CD14-positive monocyte (primary cell): Measurements from ENCODE around the gene PCDHB6. TPM values are rescaled to one million over a fixed set of nuclear protein-coding genes. Genes with fewer than 3 reads are reported as not detected.
A peak's percentile ranks its signal among the peaks of the same experiment; 100 is the strongest.
"Not testable (repeated sequence)": the region's sequence is repeated elsewhere in the genome, so short reads cannot be mapped to it uniquely, and the experiment has no call there.

ENCODE experiments used
- DNase-seq, 3 donors: peaks; one replicate each; pipeline ENCODE4 v3.0.0-alpha.2; 2011 to 2022
- H2AFZ ChIP-seq: 2 replicates; pipeline ENCODE4 v1.6.0; 2012; ENCODE audit warnings: mild to moderate bottlenecking, low read depth, low read length, inconsistent platforms; ENCODE audit not compliant: insufficient read depth, poor library complexity, severe bottlenecking
- H3K27ac ChIP-seq, 2 donors: 1 replicate in 1 of 2; 2 replicates in 1 of 2; pipeline ENCODE4 v1.5.1; 2012 to 2013; ENCODE audit warnings: low read length in 2 of 2, control low read depth in 1 of 2, inconsistent platforms in 1 of 2, low read depth in 1 of 2, mild to moderate bottlenecking in 1 of 2
- H3K27me3 ChIP-seq, 2 donors: one replicate each; pipeline versions ENCODE4 v1.6.0 to v1.6.1; 2011 to 2013; ENCODE audit warnings: low read length in 2 of 2; ENCODE audit not compliant: control insufficient read depth in 2 of 2, insufficient read depth in 2 of 2
- H3K36me3 ChIP-seq, 2 donors: replicated peaks in 1 of 2; 1 replicate in 1 of 2; 2 replicates in 1 of 2; pipeline versions ENCODE4 v1.5.1 to v1.6.1; 2012 to 2013; ENCODE audit warnings: low read length in 2 of 2, control low read depth in 1 of 2, inconsistent platforms in 1 of 2, mild to moderate bottlenecking in 1 of 2; ENCODE audit not compliant: insufficient read depth in 2 of 2, control insufficient read depth in 1 of 2
- H3K4me1 ChIP-seq, 2 donors: 1 replicate in 1 of 2; 2 replicates in 1 of 2; pipeline versions ENCODE4 v1.5.1 to v1.6.1; 2012 to 2013; ENCODE audit warnings: low read length in 2 of 2, control low read depth in 1 of 2, inconsistent platforms in 1 of 2, mild to moderate bottlenecking in 1 of 2, moderate library complexity in 1 of 2; ENCODE audit not compliant: insufficient read depth in 2 of 2, control insufficient read depth in 1 of 2
- H3K4me2 ChIP-seq: replicated peaks from 2 replicates; pipeline ENCODE3; 2012; ENCODE audit warnings: low read length, moderate library complexity, mild to moderate bottlenecking; ENCODE audit not compliant: poor library complexity, severe bottlenecking; ENCODE audit errors: extremely low read depth
- H3K4me3 ChIP-seq, 3 experiments: fragments of 200-600 bp in 1 of 3; sonication (generic) in 1 of 3; replicated peaks in 1 of 3; 1 replicate in 2 of 3; 2 replicates in 1 of 3; pipeline ENCODE4 v1.5.1; 2011 to 2013; ENCODE audit warnings: low read length in 3 of 3, mild to moderate bottlenecking in 3 of 3, control low read depth in 2 of 3, low read depth in 2 of 3, inconsistent platforms in 1 of 3, moderate library complexity in 1 of 3
- H3K79me2 ChIP-seq: 2 replicates; pipeline ENCODE4 v1.6.0; 2012; ENCODE audit warnings: mild to moderate bottlenecking, control low read depth, inconsistent platforms, low read length, moderate library complexity; ENCODE audit not compliant: insufficient read depth
- H3K9ac ChIP-seq: 2 replicates; pipeline ENCODE4 v1.6.0; 2017; ENCODE audit warnings: low read length, mild to moderate bottlenecking; ENCODE audit not compliant: insufficient read depth, poor library complexity, severe bottlenecking
- H3K9me3 ChIP-seq, 2 donors: replicated peaks in 1 of 2; 1 replicate in 1 of 2; 2 replicates in 1 of 2; pipeline versions ENCODE4 v1.5.1 to v1.6.1; 2012 to 2013; ENCODE audit warnings: low read length in 2 of 2, control low read depth in 1 of 2; ENCODE audit not compliant: control insufficient read depth in 1 of 2, insufficient read depth in 1 of 2
- H4K20me1 ChIP-seq: 2 replicates; pipeline ENCODE4 v1.6.0; 2012; ENCODE audit warnings: mild to moderate bottlenecking, low read length, control low read depth, moderate library complexity; ENCODE audit not compliant: insufficient read depth
- H3K27ac Mint-ChIP-seq, 7 donors: one replicate each; pipeline ENCODE4 v1.8.0; 2020; ENCODE audit warnings: mild to moderate bottlenecking in 7 of 7, mixed read lengths in 7 of 7, moderate library complexity in 6 of 7, inconsistent platforms in 2 of 7
- H3K27me3 Mint-ChIP-seq, 3 donors: one replicate each; pipeline ENCODE4 v1.8.0; 2021 to 2022; ENCODE audit warnings: low read depth in 3 of 3, mild to moderate bottlenecking in 3 of 3, mixed read lengths in 3 of 3, moderate library complexity in 3 of 3, inconsistent platforms in 1 of 3
- H3K36me3 Mint-ChIP-seq, 2 donors: one replicate each; pipeline ENCODE4 v1.8.0; 2020; ENCODE audit warnings: mixed read lengths in 2 of 2, inconsistent platforms in 1 of 2, mild to moderate bottlenecking in 1 of 2
- H3K4me1 Mint-ChIP-seq: one replicate; pipeline ENCODE4 v1.8.0; 2020; ENCODE audit warnings: mild to moderate bottlenecking, mixed read lengths
- H3K4me3 Mint-ChIP-seq, 2 donors: one replicate each; pipeline ENCODE4 v1.8.0; 2020; ENCODE audit warnings: mild to moderate bottlenecking in 2 of 2, mixed read lengths in 2 of 2, moderate library complexity in 1 of 2
- H3K9me3 Mint-ChIP-seq, 7 donors: one replicate each; pipeline ENCODE4 v1.8.0; 2020 to 2022; ENCODE audit warnings: mixed read lengths in 7 of 7, mild to moderate bottlenecking in 6 of 7, moderate library complexity in 6 of 7, inconsistent platforms in 2 of 7
- WGBS: methylation state at CpG from one replicate; pipeline ENCODE4 v1.1.5; 2013; ENCODE audit warnings: missing lambda C conversion rate; ENCODE audit not compliant: insufficient coverage; 5-methylcytosine and 5-hydroxymethylcytosine counted together
- intact Hi-C, 2 donors: fragments of 100-400 bp; cut with micrococcal nuclease; formaldehyde crosslinking; loops; one replicate each; pipeline versions ENCODE4 v1.15.0 to v1.15.1; 2023
- polyA plus RNA-seq, 3 donors: library from polyadenylated mRNA; depleted of rRNA in 1 of 3; unstranded in 2 of 3; stranded (reverse) in 1 of 3; fragments of 300-500 nt in 2 of 3; fragments of >200 nt in 1 of 3; fragmentation: Illumina TruSeq in 2 of 3; gene quantifications; 1 replicate in 2 of 3; 2 replicates in 1 of 3; pipeline ENCODE4 v1.2.3, GENCODE V29; 2012 to 2021
- TF ChIP-seq, protein P1 (sequence below): fragments of 200-600 bp; IDR thresholded peaks from one replicate; pipeline ENCODE4 v1.8.0; 2022; ENCODE audit warnings: antibody characterized with exemption, mild to moderate bottlenecking

Gene PCDHB6
- polyA plus RNA-seq, 3 donors = not detected

DNA sequence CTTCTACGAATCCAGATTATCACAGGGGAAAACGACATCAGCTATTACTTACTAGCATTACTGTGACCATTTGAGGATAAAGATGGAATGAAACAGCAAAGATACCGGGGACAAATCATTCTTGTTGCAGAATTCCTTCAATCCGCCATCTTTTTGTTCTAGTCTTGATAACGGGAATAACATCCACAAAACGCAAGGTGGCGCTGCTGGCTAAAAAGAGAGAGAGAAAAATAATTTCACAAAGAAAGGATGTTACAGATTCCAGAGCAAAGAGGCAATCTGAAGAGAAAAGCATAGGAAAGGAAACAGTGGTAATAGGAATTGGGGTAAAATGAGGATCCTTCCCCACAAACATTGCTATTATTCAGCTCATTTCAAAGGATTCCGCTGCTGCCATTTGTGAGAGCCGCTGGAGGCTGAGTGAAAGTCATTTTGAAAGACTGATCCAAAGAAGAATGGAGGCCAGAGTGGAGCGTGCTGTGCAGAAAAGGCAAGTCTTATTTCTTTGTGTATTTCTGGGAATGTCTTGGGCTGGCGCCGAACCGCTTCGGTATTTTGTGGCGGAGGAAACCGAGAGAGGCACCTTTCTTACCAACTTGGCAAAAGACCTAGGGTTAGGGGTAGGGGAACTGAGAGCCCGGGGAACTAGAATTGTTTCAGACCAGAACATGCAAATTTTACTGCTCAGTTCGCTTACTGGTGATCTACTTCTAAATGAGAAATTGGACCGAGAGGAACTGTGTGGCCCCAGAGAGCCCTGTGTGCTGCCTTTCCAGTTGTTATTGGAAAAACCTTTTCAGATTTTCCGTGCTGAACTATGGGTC lies 22.7 kb downstream of the PCDHB6 start, which contains the start of gene PCDHB7:
TSS of gene PCDHB7 (plus strand) at position 264 of the 824 bp plus-strand sequence. CDS start at position 456, 192 bp downstream.
- H3K27me3 Mint-ChIP-seq = peaks cover 0 to 16% (median 7%) of the 10 kb centered on the region in 3 donors
- no peaks in the 10 kb centered on the region for H3K36me3 ChIP-seq
- no peak within 1 kb of the TSS for H2AFZ ChIP-seq
- no peaks in the 10 kb centered on the region for H3K79me2 ChIP-seq
- TF ChIP-seq, protein P1, sequence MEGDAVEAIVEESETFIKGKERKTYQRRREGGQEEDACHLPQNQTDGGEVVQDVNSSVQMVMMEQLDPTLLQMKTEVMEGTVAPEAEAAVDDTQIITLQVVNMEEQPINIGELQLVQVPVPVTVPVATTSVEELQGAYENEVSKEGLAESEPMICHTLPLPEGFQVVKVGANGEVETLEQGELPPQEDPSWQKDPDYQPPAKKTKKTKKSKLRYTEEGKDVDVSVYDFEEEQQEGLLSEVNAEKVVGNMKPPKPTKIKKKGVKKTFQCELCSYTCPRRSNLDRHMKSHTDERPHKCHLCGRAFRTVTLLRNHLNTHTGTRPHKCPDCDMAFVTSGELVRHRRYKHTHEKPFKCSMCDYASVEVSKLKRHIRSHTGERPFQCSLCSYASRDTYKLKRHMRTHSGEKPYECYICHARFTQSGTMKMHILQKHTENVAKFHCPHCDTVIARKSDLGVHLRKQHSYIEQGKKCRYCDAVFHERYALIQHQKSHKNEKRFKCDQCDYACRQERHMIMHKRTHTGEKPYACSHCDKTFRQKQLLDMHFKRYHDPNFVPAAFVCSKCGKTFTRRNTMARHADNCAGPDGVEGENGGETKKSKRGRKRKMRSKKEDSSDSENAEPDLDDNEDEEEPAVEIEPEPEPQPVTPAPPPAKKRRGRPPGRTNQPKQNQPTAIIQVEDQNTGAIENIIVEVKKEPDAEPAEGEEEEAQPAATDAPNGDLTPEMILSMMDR = peak; percentile 10
- no peaks in the 10 kb centered on the region for H3K4me1 Mint-ChIP-seq
- no peak within 1 kb of the TSS for H3K4me3 ChIP-seq
- H3K27ac Mint-ChIP-seq = no peak within 1 kb of the TSS
- H3K27ac ChIP-seq = no peak within 1 kb of the TSS
- no peak within 1 kb of the TSS for H3K4me2 ChIP-seq
- H3K4me1 ChIP-seq = no peaks in the 10 kb centered on the region
- H3K4me3 Mint-ChIP-seq = no peak within 1 kb of the TSS
- WGBS = 49% methylated on average over 13 of the region's 20 CpGs
- peaks cover 5 to 9% of the 10 kb centered on the region in 2 donors for H3K27me3 ChIP-seq
- peaks cover 0 to 2% of the 10 kb centered on the region in 2 donors for H3K36me3 Mint-ChIP-seq
- no peak within 1 kb of the TSS for H3K9ac ChIP-seq
- no peaks in the 10 kb centered on the region for H4K20me1 ChIP-seq
- intact Hi-C loops = no loop called here
- DNase-seq = no peak
- H3K9me3 ChIP-seq = peaks cover 27 to 54% of the 10 kb centered on the region in 2 donors
- H3K9me3 Mint-ChIP-seq = peaks cover 20 to 44% (median 33%) of the 10 kb centered on the region in 7 donors

DNA sequence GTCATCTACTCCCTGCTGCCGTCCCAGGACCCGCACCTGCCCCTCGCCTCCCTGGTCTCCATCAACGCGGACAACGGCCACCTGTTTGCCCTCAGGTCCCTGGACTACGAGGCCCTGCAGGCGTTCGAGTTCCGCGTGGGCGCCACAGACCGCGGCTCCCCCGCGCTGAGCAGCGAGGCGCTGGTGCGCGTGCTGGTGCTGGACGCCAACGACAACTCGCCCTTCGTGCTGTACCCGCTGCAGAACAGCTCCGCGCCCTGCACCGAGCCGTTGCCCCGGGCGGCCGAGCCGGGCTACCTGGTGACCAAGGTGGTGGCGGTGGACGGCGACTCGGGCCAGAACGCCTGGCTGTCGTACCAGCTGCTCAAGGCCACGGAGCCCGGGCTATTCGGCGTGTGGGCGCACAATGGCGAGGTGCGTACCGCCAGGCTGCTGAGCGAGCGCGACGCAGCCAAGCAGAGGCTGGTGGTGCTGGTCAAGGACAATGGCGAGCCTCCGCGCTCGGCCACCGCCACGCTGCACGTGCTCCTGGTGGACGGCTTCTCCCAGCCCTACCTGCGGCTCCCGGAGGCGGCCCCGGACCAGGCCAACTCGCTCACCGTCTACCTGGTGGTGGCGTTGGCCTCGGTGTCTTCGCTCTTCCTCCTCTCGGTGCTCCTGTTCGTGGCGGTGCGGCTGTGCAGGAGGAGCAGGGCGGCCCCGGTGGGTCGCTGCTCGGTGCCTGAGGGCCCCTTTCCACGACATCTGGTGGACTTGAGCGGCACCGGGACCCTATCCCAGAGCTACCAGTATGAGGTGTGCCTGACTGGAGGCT lies 24.6 kb downstream of the PCDHB6 start:
- peaks cover 0 to 16% (median 7%) of the 10 kb centered on the region in 3 donors for H3K27me3 Mint-ChIP-seq
- H2AFZ ChIP-seq, H3K4me3 ChIP-seq, H3K79me2 ChIP-seq, DNase-seq, H4K20me1 ChIP-seq, H3K4me2 ChIP-seq, intact Hi-C loops, H3K36me3 ChIP-seq, H3K36me3 Mint-ChIP-seq, H3K27ac Mint-ChIP-seq, H3K27ac ChIP-seq, H3K4me1 ChIP-seq, H3K4me1 Mint-ChIP-seq, H3K9ac ChIP-seq, H3K27me3 ChIP-seq: not testable (repeated sequence)
- WGBS = 39% methylated on average over 56 of the region's 79 CpGs
- peaks cover 20 to 32% (median 29%) of the 10 kb centered on the region in 7 donors for H3K9me3 Mint-ChIP-seq
- H3K9me3 ChIP-seq = peaks cover 39 to 66% of the 10 kb centered on the region in 2 donors
- H3K4me3 Mint-ChIP-seq = peak overlapping the region in 1 of 2 donors; percentile 6
